ENCODE measurements around the gene LAPTM4A.
"Not testable (repeated sequence)": the region's sequence is repeated elsewhere in the genome, so short reads cannot be mapped to it uniquely, and the experiment has no call there.

Gene LAPTM4A

GRCh38 chr2:20051532-20052228, at the start of gene LAPTM4A:
Gene LAPTM4A (minus strand): TSS chr2:20051628. CDS start chr2:20051520, 108 bp downstream.
- peak; percentile 92 for DNase-seq (ENCODE audit: low read depth)

DNA sequence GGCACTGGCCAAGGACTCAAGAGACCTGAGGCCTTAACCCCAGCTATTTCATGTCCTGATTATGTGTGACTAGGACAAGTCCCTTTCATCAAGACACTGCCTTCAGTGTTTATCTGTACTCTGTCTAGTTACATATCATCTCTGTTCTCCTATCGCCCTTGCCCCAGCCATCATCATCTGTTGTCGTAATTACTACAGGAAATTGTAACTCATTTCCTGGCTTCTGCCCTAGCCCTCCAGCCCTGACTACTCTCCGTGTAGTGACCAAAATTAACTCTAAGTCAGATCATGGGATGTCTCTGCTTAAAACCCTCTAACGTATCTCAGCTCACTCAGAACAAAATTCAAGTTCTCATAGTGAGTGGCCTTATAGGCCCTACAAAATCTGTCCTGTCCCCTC, 49.3 kb upstream of the LAPTM4A start:
- no peak for DNase-seq (ENCODE audit: low read depth)

GRCh38 chr2:20099780-20100179, 48.4 kb upstream of the LAPTM4A start:
- DNase-seq (ENCODE audit: low read depth): no peak

DNA sequence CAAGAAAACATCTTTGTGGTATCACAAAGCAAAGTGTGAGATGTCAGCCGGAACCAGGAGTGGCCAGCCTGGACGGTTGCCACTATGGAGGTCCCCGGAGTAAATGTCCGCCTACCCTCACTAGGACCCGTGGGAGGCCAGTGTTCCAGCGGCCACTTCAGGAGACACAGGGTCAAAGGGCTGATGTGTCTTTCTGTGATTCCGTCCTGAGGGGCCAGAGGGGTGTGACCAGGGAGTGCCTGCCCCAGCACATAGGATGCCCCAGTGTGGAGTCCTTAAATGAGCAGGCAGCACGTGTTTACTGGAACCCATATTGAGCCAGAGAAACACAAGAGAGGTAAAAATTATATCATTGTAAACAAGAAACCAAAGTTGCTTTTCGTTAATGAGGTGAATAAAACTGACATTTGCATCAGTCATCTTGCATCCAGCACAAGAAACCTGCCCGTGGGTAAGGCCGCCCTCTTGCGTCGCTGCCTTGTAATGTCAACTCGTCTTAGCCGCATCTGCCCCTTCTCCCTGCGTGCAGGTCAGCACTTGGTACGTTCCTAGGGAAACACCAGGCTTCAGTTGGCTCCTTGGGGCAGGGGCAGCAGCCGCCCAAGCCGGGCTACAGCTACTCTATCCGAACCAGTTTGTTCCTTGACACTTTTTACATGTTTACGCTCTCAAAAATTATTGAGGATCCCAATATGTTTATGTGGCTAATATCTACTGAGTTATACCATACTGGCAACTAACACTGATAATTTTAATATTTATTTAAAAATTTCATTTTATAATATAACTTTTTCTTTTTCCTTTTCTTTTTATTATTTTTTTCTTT, 46.7 kb upstream of the LAPTM4A start:
- DNase-seq (ENCODE audit: low read depth): peak; percentile 35

- no peak for DNase-seq (ENCODE audit: low read depth)
These were observed 44.0 kb upstream of the LAPTM4A start for GRCh38 chr2:20095469-20095868.

DNA sequence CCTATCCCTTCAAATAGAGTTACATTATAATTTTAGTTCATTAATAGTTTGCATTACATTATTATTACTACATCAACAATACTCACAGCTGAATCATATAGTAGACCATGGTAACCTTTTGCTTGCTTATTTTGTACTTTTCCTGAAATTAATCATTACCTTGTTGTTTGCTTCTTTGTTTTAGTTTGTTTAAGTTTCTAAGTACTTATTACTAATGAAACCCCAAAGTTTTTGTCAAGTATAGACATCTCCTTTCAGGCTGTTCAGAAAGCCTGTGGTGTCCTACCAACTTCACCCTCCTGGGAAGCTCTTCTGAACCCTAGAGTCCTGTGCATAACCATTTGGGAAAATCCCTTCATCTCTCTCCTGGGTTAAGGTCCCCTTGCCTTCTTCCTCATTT, 43.5 kb upstream of the LAPTM4A start:
- DNase-seq (ENCODE audit: low read depth): no peak

DNA sequence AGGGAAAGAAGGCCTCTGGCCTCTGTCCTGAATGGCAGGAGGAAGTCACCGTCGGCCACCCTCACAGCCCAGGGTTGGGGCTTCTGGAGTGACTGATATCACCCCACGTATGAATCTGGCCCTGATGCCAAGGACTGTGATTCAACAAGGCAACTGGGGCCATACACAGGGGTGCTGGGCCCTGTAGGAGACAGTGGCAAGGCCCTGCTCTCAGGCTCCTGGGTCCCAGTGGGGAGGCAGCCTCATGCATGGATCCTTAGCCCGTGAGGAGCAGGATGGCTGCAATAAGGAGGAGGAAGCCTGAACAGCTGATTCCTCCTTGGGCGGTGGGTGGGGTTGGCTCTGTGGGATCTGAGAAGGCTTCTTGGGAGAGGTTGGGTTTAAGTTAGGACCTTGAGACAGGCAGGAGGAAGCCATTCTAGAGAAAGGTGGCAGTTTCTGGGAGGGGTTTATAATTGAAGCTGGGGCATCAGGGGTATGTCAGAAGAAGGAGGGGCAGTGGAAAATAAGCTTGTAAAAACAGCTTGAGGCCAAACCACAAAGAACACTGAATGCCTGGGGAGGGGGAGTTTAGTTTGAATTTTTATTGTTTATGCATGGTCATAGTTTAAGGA, 42.8 kb upstream of the LAPTM4A start:
- DNase-seq (ENCODE audit: low read depth): no peak

DNA sequence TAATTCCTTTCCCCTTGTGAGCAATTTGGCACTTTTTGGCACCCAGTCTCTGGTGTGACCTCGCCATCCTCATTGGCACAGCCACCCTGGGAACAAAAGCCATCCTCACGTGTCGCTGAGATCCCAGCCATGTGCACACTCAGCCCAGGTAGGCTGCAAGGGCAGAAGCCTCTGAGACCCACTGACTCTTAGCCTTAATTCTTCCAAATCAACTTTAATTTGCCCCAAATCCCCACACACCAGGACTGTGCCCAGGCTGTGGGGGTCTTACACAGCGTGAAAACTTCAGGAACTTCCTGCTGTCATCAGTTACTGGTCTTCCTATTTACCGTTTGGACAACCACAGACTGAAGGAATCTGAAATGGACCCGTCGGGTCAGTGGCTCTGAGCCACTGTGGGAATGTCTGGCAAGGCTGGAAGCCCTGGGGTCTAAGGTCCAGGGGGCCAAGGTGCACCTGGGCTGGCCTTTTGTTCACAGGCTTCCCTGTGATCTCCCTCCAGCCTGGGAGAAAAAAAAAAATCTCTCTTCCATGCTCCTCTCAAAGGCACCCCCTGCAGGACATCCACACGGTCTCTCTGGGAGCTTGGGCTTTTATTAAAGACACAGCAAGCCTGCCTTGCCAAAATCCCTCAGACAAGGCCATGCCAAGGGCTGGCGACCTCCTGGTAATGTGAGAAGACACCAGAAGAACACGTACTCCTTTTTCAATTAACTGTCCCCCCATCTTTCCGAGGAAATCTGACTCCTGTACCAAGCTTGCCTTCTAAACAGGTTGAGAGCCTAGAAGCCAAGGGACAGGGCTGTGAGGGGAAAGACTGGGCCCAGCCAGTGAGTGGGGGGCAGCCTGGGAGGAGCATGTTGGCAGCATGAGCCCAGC, 42.1 kb upstream of the LAPTM4A start:
- DNase-seq (ENCODE audit: low read depth): no peak

- DNase-seq (ENCODE audit: low read depth): no peak
These were observed 41.4 kb upstream of the LAPTM4A start for GRCh38 chr2:20092901-20093235.

DNA sequence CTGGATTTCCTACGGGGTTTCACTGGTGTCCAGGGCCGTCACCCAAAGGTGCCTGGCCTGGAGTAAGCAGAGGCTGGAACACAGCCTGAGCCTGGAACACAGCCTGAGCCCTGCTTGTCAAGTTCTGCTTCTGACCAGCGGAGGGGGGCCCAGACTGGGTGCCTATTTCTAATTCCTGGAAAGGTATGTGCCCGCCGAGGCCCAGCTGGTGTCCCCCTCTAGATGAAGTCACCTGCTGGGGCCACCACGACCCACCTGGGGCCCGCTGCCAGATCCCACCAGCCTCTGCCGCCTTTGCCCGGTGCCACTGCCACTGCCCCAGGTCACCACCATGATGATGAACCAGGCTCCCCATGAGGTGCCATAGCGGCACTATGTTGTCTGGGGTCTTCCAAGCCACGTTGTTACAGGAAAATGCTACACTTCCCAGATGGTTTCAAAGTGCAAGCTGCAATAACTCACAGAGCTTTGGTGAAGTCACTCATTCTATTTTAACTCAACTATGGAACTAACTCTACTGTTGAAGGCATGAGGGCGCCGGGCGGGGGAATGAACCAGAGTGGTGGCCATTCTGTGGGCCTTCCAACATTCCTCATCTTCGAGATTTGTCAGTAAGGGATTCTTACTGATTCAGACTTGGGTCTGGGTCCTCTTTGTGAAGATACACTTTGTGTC, 40.9 kb upstream of the LAPTM4A start:
- DNase-seq (ENCODE audit: low read depth): no peak

DNA sequence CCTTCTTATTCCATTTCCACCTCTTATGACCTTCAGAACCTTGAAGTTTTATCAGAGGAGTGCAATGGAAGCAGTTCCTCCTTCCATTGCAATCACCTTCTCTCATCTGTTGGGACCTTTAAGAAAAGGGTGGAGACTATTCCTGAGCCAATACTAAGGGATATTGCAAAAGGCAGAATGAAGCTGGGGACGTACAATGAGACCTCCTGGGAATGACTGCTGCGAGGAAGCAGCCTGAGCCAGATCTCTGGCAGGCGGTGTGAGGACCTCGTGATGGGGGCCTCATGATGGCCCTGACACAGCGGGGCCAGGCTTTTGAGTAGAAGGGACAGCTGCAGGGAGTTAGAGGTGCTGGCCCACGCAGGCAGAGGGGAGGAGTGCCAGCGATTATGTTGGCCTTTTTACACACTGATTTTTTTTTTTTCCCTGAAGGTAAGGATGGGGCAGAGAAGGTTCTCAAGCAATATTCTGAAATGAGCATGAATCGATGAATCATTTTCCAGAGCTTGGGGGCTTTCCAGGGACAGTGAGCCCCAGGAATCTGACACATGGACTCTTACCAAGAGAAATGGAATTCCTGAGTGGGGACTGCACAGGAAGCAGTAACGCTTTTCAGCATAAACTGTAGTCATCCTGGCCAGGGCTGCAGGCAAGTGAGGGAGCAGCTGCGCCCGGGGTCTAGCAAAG, 40.0 kb upstream of the LAPTM4A start:
- no peak for DNase-seq (ENCODE audit: low read depth)

DNA sequence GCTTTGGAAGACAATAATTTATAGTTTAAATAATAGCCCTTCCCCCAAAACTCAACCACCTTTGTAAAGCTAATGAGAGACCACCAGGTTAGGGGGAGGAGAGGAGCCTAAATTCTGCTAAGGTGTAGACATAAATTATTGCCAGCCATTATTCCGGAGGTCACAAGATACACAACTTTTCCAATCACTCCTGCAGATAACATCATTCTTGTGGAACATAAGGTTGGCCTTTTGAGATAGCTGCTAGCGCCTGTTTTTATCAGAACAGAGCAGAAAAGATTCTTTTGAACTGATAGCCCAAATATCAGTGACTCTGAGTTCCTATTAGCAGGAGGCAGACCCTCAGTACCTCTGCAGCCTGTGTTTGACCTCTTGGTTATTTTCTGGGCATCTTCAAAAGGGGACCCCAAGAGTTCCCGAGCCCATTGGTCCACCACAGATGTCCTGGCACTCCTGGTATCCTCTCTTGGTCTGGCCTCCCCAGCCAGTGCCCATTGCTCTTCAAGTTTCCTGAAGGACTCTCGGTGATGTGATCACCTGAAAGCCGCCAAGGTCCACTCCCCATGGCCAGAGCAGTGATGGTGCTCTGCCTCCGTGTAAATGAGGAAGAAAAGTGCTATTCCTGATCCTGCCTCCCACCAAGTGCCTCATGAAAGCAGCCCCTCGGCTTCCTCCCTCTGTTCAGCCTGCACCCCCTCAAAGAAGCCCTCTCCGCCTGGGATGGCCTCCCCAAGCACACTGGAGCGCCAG, 38.5 kb upstream of the LAPTM4A start:
- DNase-seq (ENCODE audit: low read depth): no peak

DNA sequence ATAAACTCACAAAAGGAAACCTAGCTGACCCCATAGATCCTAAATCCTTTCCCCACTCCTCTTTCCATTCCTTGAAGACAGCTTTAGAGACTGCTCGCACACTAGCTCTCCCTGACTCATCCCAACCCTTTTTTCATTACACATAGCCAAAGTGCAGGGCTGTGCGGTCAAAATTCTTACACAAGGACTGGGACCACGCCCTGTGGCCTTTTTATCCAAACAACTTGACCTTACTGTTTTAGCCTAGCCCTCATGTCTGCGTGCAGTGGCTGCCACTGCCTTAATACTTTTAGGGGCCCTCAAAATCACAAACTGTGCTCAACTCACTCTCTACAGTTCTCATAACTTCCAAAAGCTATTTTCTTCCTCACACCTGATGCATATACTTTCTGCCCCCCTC, 34.5 kb upstream of the LAPTM4A start:
- not testable (repeated sequence) for DNase-seq (ENCODE audit: low read depth)

GRCh38 chr2:20082812-20083211, 31.4 kb upstream of the LAPTM4A start:
- not testable (repeated sequence) for DNase-seq (ENCODE audit: low read depth)

- DNase-seq (ENCODE audit: low read depth): no peak
These were observed 30.4 kb upstream of the LAPTM4A start for GRCh38 chr2:20081841-20082240.

GRCh38 chr2:20080839-20081415, 29.5 kb upstream of the LAPTM4A start:
- no peak for DNase-seq (ENCODE audit: low read depth)

DNA sequence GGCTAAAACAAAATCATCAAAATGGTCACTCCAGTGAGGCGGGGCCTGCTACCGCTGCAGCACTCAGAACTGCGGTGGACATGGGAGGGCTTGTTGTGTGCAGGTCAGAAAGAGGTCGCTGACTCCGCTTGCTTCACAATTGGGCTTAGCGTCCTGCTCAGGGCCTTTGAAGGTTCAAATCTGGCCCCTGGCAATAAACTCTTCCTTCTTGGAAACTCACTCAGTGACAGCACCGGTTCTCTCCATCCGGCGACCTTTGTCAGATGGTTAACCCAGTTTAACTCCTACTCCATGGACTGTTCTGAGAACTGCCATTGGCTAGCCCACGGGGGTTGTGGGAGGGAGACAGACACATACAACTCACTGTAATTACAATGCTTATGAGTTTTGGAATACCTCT, 29.0 kb upstream of the LAPTM4A start:
- no peak for DNase-seq (ENCODE audit: low read depth)

- no peak for DNase-seq (ENCODE audit: low read depth)
These were observed 28.2 kb upstream of the LAPTM4A start for GRCh38 chr2:20079546-20080115.

- no peak for DNase-seq (ENCODE audit: low read depth)
These were observed 26.0 kb upstream of the LAPTM4A start for GRCh38 chr2:20077411-20077940.
